Right cardiac atrium (tissue), 5 donors: ENCODE results near the gene BACE2. TPM values are rescaled to one million over a fixed set of nuclear protein-coding genes. Genes with fewer than 3 reads are reported as not detected.

Experiments
- ATAC-seq, 2 donors: fragments of 200-7000 bp; cut with Tn5 transposase; one replicate each; pipeline versions ENCODE4 v1.8.0 to v1.9.1; 2020; ENCODE audit warnings: moderate library complexity in 2 of 2, mild to moderate bottlenecking in 1 of 2
- DNase-seq, 3 donors: peaks; one replicate each; pipeline ENCODE4 v3.0.0-alpha.2; 2020
- H3K27ac ChIP-seq: one replicate; pipeline ENCODE4 v1.5.1; 2013; ENCODE audit warnings: mild to moderate bottlenecking, low read length, control low read depth, moderate library complexity
- H3K27me3 ChIP-seq: one replicate; pipeline ENCODE4 v1.6.1; 2013; ENCODE audit not compliant: control insufficient read depth, insufficient read depth
- H3K4me1 ChIP-seq: one replicate; pipeline ENCODE4 v1.6.1; 2013; ENCODE audit warnings: low read length; ENCODE audit not compliant: control insufficient read depth, insufficient read depth
- H3K4me3 ChIP-seq: one replicate; pipeline ENCODE4 v1.5.1; 2013; ENCODE audit warnings: low read length, control low read depth
- H3K9me3 ChIP-seq: one replicate; pipeline ENCODE4 v1.6.1; 2013; ENCODE audit warnings: low read length; ENCODE audit not compliant: control insufficient read depth
- WGBS: extraction: QIAGEN DNeasy Blood & Tissue Kit; methylation state at CpG from one replicate; pipeline ENCODE4 v1.1.7; 2013; 5-methylcytosine and 5-hydroxymethylcytosine counted together
- intact Hi-C, 4 donors: fragments of 100-400 bp; cut with DNase I; formaldehyde crosslinking; loops; one replicate each; pipeline versions ENCODE4 v1.11.0 to v1.14.0; 2022 to 2023
- polyA plus RNA-seq: library from polyadenylated mRNA; stranded (reverse); fragments of 200-250 nt; gene quantifications from one replicate; pipeline ENCODE4 v1.2.3, GENCODE V29; 2013
- total RNA-seq, 4 donors: library from RNA; stranded (reverse); fragmentation: NEBNext Ultra II Directional; extraction: Animal tissue kit (Norgen Biotek cat#: 25700); gene quantifications; one replicate each; pipeline ENCODE4 v1.2.1, GENCODE V29; 2021
- donor health status: healthy with polysubstance abuse.
- donor health status: DM: no; HTN: yes; CAD: no.
- donor health status: DM: no; HTN: no; CAD: no.
- donor health status: DM: no; HTN: yes; CAD: no; lungs with severe emphysema.
- donor health status: DM: yes; HTN: yes; CAD: no.

BACE2 gene
- total and polyA plus RNA-seq, 5 donors: 11.7 to 34.0 (median 26.6) TPM

DNA sequence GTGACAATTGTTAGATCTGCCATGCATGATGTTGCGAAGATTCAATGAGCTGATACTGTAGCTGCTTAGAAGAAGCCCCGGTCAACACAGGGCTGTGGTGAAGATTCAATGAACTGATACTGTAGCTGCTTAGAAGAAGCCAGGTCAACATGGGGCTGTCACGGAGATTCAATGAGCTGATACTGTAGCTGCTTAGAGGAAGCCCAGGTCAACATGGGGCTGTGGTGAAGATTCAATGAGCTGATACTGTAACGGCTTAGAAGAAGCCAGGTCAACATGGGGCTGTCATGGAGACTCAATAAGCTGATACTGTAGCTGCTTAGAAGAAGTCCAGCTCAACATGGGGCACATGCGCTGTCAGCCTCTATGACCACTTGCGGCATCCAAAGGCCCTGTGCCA is 18.8 kb upstream of the BACE2 start:
- no peak overlapping the region for H3K27ac ChIP-seq
- H3K4me1 ChIP-seq: no peaks in the 10 kb centered on the region
- H3K4me3 ChIP-seq: no peak overlapping the region
- intact Hi-C loops: no loop called here
- no peak for DNase-seq
- ATAC-seq: no peak
- H3K27me3 ChIP-seq: no peaks in the 10 kb centered on the region
- no peaks in the 10 kb centered on the region for H3K9me3 ChIP-seq
- 78% methylated on average over 6 of the region's 6 CpGs for WGBS

DNA sequence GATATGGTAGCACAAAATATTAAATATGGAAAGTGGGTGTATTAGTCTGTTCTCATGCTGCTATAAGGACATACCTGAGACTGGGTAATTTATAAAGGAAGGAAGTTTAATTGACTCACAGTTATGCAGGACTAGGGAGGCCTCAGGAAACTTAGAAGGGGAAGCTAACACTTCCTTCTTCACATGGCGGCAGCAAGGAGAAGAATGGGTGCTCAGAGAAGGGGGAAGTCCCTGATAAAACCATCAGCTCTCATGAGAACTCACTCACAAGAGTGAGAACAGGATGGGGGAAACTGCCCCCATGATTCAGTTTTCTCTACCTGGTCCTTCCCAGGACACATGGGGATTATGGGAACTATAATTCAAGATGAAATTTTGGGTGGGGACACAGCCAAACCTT is 15.8 kb upstream of the BACE2 start:
- ATAC-seq (no peak), DNase-seq (no peak)
- Histone ChIP-seq H3K9me3 (no peaks in the 10 kb centered on the region), H3K4me3 (no peak overlapping the region), H3K27me3 (no peaks in the 10 kb centered on the region), H3K4me1 (no peaks in the 10 kb centered on the region), H3K27ac (no peak overlapping the region)
- intact Hi-C loops: no loop called here
- 46% methylated on average over 1 of the region's 1 CpG for WGBS

DNA sequence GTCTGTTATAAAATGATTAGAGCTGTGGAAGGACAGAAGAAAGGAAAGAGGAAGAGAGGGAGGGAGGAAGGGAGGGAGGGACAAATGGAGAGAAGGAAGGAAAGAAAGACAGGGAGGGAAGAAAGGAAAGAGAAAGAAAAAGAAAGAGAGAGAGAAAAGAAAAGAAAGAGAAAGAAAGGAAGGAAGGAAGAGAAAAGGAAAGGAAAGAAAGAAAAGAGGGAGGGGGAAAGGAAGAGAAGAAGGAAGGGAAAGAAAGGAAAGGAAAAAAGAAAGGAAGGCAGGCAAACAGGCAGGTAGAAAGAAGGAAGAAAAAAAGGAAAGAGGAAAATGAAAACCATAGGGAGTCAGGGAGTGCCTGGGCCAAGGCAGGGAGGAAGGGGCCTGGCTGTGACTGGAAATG is 14.5 kb upstream of the BACE2 start:
- Histone ChIP-seq H3K4me3 (no peak overlapping the region), H3K9me3 (no peaks in the 10 kb centered on the region), H3K27ac (no peak overlapping the region), H3K4me1 (no peaks in the 10 kb centered on the region), H3K27me3 (no peaks in the 10 kb centered on the region)
- DNase-seq (no peak), ATAC-seq (no peak)
- intact Hi-C loops: no loop called here

DNA sequence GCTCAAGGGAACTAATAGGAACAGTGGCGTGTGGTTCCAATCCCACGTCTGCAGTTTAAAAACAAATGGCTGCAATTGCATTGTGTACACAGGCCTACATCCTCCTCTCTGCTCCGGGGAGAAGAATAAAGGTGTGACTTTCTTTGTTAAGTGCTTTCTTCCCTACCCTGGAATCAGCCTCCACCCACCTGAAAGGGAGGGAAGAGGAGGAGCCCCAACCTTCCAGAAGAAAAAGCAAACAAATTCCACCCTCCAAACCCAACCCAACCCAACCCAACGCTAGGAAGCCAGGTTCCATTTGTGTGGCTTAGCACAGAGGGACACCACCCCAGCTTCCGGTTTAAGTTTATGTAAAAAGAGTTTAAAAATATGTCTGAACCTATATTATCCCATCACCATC is 11.8 kb upstream of the BACE2 start:
- ATAC-seq (no peak), DNase-seq (no peak)
- no peaks in the 10 kb centered on the region for H3K4me1 ChIP-seq
- no peaks in the 10 kb centered on the region for H3K27me3 ChIP-seq
- WGBS: 80% methylated on average over 5 of the region's 5 CpGs
- no peaks in the 10 kb centered on the region for H3K9me3 ChIP-seq
- H3K4me3 ChIP-seq: no peak overlapping the region
- no peak overlapping the region for H3K27ac ChIP-seq
- intact Hi-C loops: no loop called here

DNA sequence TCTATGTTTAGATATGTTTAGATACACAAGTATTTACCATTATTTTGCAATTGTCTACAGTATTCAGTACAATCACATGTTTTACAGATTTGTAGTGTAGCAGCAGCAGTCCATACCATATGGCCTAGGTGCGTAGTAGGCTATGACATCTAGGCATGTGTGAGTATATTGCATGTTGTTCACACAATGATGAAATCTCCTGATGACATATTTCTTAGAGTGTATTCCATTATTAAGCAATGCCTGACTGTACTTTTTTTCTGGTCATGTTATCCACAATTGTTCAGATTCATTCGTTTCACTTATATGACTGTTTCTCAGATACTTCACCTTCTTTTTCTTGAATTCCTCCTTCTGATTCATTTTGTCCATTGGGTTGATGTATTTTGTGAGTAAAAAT is 9.9 kb upstream of the BACE2 start:
- DNase-seq (no peak), ATAC-seq (no peak)
- H3K4me3 ChIP-seq: no peak overlapping the region
- no peaks in the 10 kb centered on the region for H3K4me1 ChIP-seq
- intact Hi-C loops: no loop called here
- no peaks in the 10 kb centered on the region for H3K27me3 ChIP-seq
- no peaks in the 10 kb centered on the region for H3K9me3 ChIP-seq
- WGBS: 94% methylated on average over 2 of the region's 2 CpGs
- no peak overlapping the region for H3K27ac ChIP-seq

DNA sequence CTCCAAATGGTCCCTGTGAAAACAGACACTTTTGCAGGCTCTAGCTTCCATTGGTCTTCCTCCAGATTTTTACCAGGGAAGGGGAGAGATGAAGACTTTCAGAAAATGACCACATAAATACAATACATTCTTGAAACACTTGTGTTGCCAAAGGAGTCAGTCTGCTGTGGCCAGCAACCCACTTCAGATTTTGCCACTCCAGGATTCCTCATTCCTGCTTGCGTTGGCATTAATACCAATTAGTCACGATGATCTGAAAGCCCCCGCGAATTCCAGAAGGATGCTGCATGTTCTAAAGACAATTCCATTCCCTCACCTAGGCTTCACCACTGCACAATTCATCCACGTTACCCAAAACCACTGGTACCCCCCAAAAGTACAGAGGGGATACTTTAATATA is 7.9 kb upstream of the BACE2 start:
- no peak overlapping the region for H3K4me3 ChIP-seq
- no peaks in the 10 kb centered on the region for H3K4me1 ChIP-seq
- 88% methylated on average over 5 of the region's 5 CpGs for WGBS
- no peaks in the 10 kb centered on the region for H3K27me3 ChIP-seq
- ATAC-seq: no peak
- no peak for DNase-seq
- no peaks in the 10 kb centered on the region for H3K9me3 ChIP-seq
- no peak overlapping the region for H3K27ac ChIP-seq
- intact Hi-C loops: no loop called here

DNA sequence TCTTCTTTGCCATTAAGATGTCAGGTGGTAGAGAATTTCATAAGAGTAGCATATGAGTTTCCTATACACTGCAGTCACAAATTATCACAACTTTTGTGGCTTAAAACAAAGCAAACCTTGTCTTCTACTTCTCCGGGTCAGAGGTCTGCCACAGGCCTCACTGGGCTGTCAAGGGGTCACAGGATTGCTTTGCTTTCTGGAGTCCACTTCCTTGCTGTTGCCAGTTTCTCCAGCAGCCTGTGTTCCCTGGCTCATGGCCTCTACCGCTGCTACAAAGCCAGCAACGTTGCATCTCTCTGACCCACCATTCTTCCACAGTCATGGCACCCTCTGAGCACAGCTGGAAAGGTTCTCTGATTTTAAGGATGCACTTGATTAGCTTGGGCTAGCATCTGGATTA is 6.5 kb upstream of the BACE2 start:
- H3K27me3 ChIP-seq: no peaks in the 10 kb centered on the region
- H3K27ac ChIP-seq: no peak overlapping the region
- intact Hi-C loops: no loop called here
- no peak overlapping the region for H3K4me3 ChIP-seq
- no peaks in the 10 kb centered on the region for H3K9me3 ChIP-seq
- no peaks in the 10 kb centered on the region for H3K4me1 ChIP-seq
- ATAC-seq (no peak), DNase-seq (no peak)
- WGBS: 63% methylated on average over 3 of the region's 3 CpGs

DNA sequence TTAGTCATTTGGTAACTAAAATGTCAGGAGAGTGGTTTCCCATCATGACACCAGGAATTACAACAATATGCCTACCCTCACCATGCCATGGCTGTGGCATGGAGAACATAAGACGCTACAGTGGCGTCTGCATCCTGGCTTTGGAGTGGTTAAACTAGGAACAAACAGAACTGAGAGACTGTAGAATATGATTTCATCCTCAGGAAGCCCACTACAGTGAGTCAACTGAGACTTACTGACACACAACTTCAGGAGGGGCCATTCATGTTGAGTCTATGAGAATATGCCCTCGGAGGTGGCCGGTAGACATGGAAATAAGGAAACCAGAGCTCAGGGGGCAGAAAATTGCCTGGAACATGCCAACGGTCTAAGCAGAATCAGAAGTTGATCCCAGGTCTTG is 5.9 kb upstream of the BACE2 start:
- DNase-seq (no peak), ATAC-seq (no peak)
- H3K27me3 ChIP-seq: no peaks in the 10 kb centered on the region
- no peak overlapping the region for H3K27ac ChIP-seq
- H3K9me3 ChIP-seq: no peaks in the 10 kb centered on the region
- intact Hi-C loops: no loop called here
- 88% methylated on average over 5 of the region's 5 CpGs for WGBS
- no peak overlapping the region for H3K4me3 ChIP-seq
- H3K4me1 ChIP-seq: no peaks in the 10 kb centered on the region

DNA sequence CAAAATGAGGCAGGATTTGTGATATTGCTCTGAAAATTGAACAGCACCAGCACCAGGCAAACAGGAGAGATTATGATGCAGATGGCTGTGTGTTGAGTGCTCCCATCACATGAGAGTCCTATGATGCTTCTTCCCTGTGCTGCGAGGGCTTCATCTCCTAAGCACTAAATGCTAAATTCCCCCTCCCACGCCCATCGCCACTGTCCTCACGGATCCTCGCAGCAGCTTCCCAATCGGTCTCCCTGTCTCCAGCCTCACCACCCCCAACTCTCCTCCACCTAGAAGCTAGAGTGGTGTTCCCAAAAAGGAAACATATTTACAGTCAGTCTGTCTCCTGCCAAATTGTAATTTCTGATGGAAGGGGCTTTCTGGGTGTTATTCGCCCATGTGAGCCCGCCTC is 4.9 kb upstream of the BACE2 start:
- Histone ChIP-seq H3K4me3 (no peak overlapping the region), H3K27ac (no peak overlapping the region), H3K27me3 (no peaks in the 10 kb centered on the region), H3K9me3 (no peaks in the 10 kb centered on the region), H3K4me1 (no peaks in the 10 kb centered on the region)
- no peak for DNase-seq
- intact Hi-C loops: no loop called here
- ATAC-seq: no peak
- WGBS: 93% methylated on average over 8 of the region's 8 CpGs

DNA sequence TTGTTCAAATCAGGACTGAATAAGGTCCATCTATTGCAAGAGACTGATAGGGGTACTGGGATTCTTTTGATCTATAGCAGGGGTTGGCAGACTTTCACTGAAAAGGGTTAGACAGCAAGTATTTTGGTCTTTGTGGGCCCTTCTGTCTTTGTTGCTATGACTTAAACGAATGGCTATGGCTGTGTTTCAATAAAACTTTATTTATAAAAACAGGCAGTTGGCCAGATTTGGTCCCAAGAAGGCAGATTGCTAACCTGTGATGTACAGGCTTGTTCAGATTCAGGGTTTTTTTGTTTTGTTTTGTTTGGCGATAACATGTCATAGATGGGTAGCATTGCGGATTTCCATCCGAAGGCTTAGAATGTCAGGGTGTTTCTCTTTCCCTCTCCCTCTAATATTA is 3.9 kb upstream of the BACE2 start:
- Histone ChIP-seq H3K27me3 (no peaks in the 10 kb centered on the region), H3K27ac (no peak overlapping the region), H3K9me3 (no peaks in the 10 kb centered on the region), H3K4me3 (no peak overlapping the region), H3K4me1 (no peaks in the 10 kb centered on the region)
- DNase-seq: no peak
- no peak for ATAC-seq
- 87% methylated on average over 4 of the region's 4 CpGs for WGBS
- intact Hi-C loops: no loop called here

DNA sequence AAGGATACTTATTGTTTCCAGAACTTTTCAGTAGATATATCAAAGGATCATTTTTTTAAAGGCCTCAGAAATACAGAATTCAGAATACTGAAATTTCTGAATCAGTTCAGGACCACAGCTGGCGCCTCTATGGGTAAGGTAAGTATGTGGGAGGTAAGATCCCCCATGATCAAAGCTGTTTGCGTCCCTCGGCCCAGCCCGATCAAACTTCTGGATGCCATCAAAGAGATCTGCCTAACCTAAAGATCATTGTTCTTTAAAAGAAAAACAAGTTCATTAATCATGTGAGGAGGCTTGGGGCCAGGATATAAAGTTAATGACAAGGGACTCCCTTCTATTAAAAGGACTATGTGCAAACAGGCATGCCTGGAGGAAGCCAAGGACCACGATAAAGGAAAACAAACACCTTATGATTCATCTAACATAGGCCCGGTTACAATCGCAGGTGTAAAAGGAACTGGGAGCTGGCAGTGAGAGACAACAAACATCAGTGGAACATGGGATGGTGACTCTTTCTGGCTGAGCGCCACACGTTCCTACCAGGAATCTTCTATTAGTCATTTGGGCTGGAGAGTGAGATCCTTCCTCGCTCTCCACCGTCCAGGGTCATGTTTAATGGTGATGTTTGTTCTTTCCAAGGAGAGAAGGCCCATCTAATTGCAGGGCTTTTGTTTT is 2.8 kb upstream of the BACE2 start:
- H3K27ac ChIP-seq: no peak overlapping the region
- H3K4me1 ChIP-seq: peaks cover 3% of the 10 kb centered on the region
- WGBS: 77% methylated on average over 11 of the region's 11 CpGs
- ATAC-seq (no peak), DNase-seq (no peak)
- no peaks in the 10 kb centered on the region for H3K27me3 ChIP-seq
- intact Hi-C loops: no loop called here
- H3K4me3 ChIP-seq: no peak overlapping the region
- no peaks in the 10 kb centered on the region for H3K9me3 ChIP-seq

DNA sequence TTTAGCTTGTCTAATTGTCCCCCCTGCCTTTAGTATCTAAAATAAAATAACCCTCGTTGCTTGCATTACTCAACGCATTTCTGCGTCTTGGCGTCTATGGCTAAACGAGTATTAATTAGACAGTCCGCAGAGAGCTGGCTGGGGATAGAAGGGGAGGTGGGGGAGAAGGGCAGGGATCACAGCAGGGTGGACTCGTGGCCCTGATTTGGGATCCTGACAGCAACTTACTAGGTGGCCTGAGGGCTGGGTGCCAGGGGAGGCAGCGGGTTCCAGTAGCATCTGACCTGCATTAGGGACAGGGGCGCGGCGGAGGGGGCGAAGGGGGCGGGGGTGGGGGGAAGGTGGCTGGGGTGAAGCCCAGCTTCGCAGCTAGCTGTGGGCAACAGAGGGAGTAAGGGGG is 1.1 kb upstream of the BACE2 start:
- no peaks in the 10 kb centered on the region for H3K9me3 ChIP-seq
- intact Hi-C loops: no loop called here
- peak; percentile 6 to 7 for ATAC-seq
- H3K27ac ChIP-seq: peak overlapping the region; percentile 96
- DNase-seq: peak; percentile 59 to 82 (median 80)
- peak overlapping the region; percentile 94 for H3K4me3 ChIP-seq
- WGBS: 11% methylated on average over 14 of the region's 14 CpGs
- no peaks in the 10 kb centered on the region for H3K27me3 ChIP-seq
- H3K4me1 ChIP-seq: peaks cover 11% of the 10 kb centered on the region
